ENCODE data around the gene FYB1. TPM values are rescaled to one million over a fixed set of nuclear protein-coding genes. Genes with fewer than 3 reads are reported as not detected.

The FYB1 gene
- total and polyA plus RNA-seq, 2 of the 4 experiments (the other 2 are of a cell fraction): not detected

DNA sequence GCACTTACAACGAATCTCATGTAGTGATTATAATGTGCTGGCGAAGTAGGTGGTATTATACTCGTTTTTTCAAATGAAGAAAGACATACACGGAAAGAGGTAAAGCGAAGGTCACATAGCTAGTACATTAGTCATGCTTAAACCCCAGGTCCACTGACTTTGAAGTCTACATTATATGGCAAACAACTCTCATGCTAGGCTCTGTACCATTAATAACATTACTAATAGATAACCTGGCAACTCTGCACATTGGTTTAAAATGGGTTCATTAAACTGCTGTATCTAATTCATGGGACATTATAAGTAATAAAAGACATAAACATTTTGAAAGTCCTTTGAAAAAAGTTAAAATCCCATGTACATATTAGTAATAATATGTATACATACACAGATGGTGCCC lies 21.2 kb downstream of the FYB1 start:
- H2BK15ac ChIP-seq (ENCODE audit: low read depth, low read length): no peak overlapping the region
- H3K18ac ChIP-seq (ENCODE audit: low read depth, low read length): no peak overlapping the region
- no peak overlapping the region for H4K5ac ChIP-seq (ENCODE audit: low read depth, low read length)
- ChIA-PET POLR2A (ENCODE audit: unreplicated experiment) (no interaction called here), CTCF (interaction anchor here (0.6 kb wide), 1 partner anchor 11 kb away, joined by 3 read pairs; no protein-coding TSS in a partner anchor)
- no peak for TF ChIP-seq FOS (IDR thresholded peaks at IDR 0.05; ENCODE audit: low read depth, low read length)
- no peak for TF ChIP-seq MXI1 (IDR thresholded peaks at IDR 0.05; ENCODE audit: borderline replicate concordance, low read depth, low read length)
- no peak for TF ChIP-seq CTCF (conservative IDR thresholded peaks at IDR 0.05; ENCODE audit: low read depth, low read length)
- TF ChIP-seq RFX5 (IDR thresholded peaks at IDR 0.05; ENCODE audit: low read depth, low read length): no peak
- H2BK120ac ChIP-seq (ENCODE audit: low read depth, low read length): no peak overlapping the region
- H3K4ac ChIP-seq (ENCODE audit: low read depth, low read length): no peak overlapping the region
- H4K8ac ChIP-seq (ENCODE audit: low read depth in 2 of 2, low read length in 2 of 2): no peak overlapping the region
- H3K4me2 ChIP-seq (ENCODE audit: low read depth, low read length): no peak overlapping the region
- in situ Hi-C loops (cut with MboI; ENCODE audit: low sequenced_read_pairs) (no loop called here), dilution Hi-C loops (cut with HindIII; ENCODE audit: low sequenced_read_pairs, unreplicated experiment) (no loop called here), intact Hi-C loops (cut with micrococcal nuclease) (no loop called here)
- H3K79me1 ChIP-seq (ENCODE audit: low read depth in 1 of 2, low read length in 2 of 2): no peaks in the 10 kb centered on the region
- no peaks in the 10 kb centered on the region for H3K9me3 ChIP-seq (ENCODE audit: control insufficient read depth, insufficient read depth, low read length)
- ATAC-seq (ENCODE audit: low read depth) (no peak), DNase-seq (no peak)
- H3K9me1 ChIP-seq (ENCODE audit: insufficient read depth, low read length): no peaks in the 10 kb centered on the region
- no peak overlapping the region for H3K14ac ChIP-seq (replicated peaks; ENCODE audit: low read depth, low read length)
- no peak overlapping the region for H2AK5ac ChIP-seq (ENCODE audit: low read depth, low read length)
- H3K56ac ChIP-seq (ENCODE audit: extremely low read depth, insufficient read depth, low read length): no peak overlapping the region
- H3K9ac ChIP-seq (ENCODE audit: low read depth, low read length): no peak overlapping the region
- H3K23ac ChIP-seq (ENCODE audit: low read depth, low read length): no peak overlapping the region
- H2BK5ac ChIP-seq (ENCODE audit: low read depth, low read length, poor library complexity, severe bottlenecking): no peak overlapping the region
- H3K36me3 ChIP-seq (ENCODE audit: control insufficient read depth, insufficient read depth, low read length): no peaks in the 10 kb centered on the region
- no peak overlapping the region for H2AFZ ChIP-seq (replicated peaks; ENCODE audit: low read length, poor library complexity)
- no peak overlapping the region for H2BK20ac ChIP-seq (ENCODE audit: low read depth, low read length)
- peaks cover 5% of the 10 kb centered on the region for H3K27me3 ChIP-seq (ENCODE audit: control insufficient read depth, insufficient read depth, low read length)
- H2AK9ac ChIP-seq (replicated peaks; ENCODE audit: low read depth, low read length, poor library complexity): no peak overlapping the region
- no peak overlapping the region for H4K91ac ChIP-seq (ENCODE audit: insufficient read depth, low read depth, low read length)
- no TSS peak for BruUV-seq (replicated peaks)
- no peaks in the 10 kb centered on the region for H3K4me1 ChIP-seq (ENCODE audit: control insufficient read depth, insufficient read depth, low read length)
- H4K20me1 ChIP-seq (ENCODE audit: insufficient read depth, low read length): no peaks in the 10 kb centered on the region
- H3K27ac ChIP-seq (ENCODE audit: insufficient read depth, low read length): no peak overlapping the region
- H3K4me3 ChIP-seq (ENCODE audit: insufficient read depth, low read depth, low read length): no peak overlapping the region
- WGBS, 2 experiments (ENCODE audit: extremely low coverage in 2 of 2, insufficient read length in 1 of 2): no CpG with 5 or more reads among the region's 5 CpGs
